HepG2 (cell line): ENCODE results near the gene PYGB. TPM values are rescaled to one million over a fixed set of nuclear protein-coding genes. Genes with fewer than 3 reads are reported as not detected.

Experiments used
- ARID2 ChIP-seq: sonication (generic); formaldehyde crosslinking; IDR thresholded peaks from 2 replicates; pipeline ENCODE4 v1.8.1; 2022; ENCODE audit warnings: mild to moderate bottlenecking, missing genetic modification reagents, borderline replicate concordance
- BATF2 ChIP-seq: sonication (generic); formaldehyde crosslinking; IDR thresholded peaks from 2 replicates; pipeline ENCODE4 v1.8.0; 2022; ENCODE audit warnings: mild to moderate bottlenecking, missing genetic modification reagents, moderate library complexity
- BCLAF1 ChIP-seq: fragments of 450-650 bp; IDR thresholded peaks from 2 replicates; pipeline ENCODE4 v1.6.1; 2017; ENCODE audit warnings: mild to moderate bottlenecking
- CSRNP1 ChIP-seq: sonication (generic); formaldehyde crosslinking; IDR thresholded peaks from 2 replicates; pipeline ENCODE4 v1.8.1; 2023; ENCODE audit warnings: mild to moderate bottlenecking, missing genetic modification reagents
- NCOA5 ChIP-seq: sonication (generic); formaldehyde crosslinking; IDR thresholded peaks from 2 replicates; pipeline ENCODE4 v1.4.0; 2020; ENCODE audit warnings: missing genetic modification reagents
- SIX1 ChIP-seq: sonication (generic); formaldehyde crosslinking; IDR thresholded peaks from 2 replicates; pipeline ENCODE4 v1.4.0; 2020; ENCODE audit warnings: missing genetic modification reagents, borderline replicate concordance
- SP1 ChIP-seq, 2 experiments: fragments of 450-650 bp in 1 of 2; sonication (generic) in 1 of 2; formaldehyde crosslinking in 1 of 2; IDR thresholded peaks; 2 replicates each; pipeline versions ENCODE4 v1.4.0 to v1.6.1; 2016 to 2020; ENCODE audit warnings: missing genetic modification reagents in 1 of 2
- WIZ ChIP-seq: sonication (generic); formaldehyde crosslinking; IDR thresholded peaks from 2 replicates; pipeline ENCODE4 v1.5.1; 2020; ENCODE audit warnings: mild to moderate bottlenecking, missing genetic modification reagents
- ZFP91 ChIP-seq: sonication (generic); formaldehyde crosslinking; IDR thresholded peaks from 2 replicates; pipeline ENCODE4 v1.9.0; 2022; ENCODE audit warnings: missing genetic modification reagents, mild to moderate bottlenecking, borderline replicate concordance
- ZNF280D ChIP-seq: sonication (generic); formaldehyde crosslinking; IDR thresholded peaks from 2 replicates; pipeline ENCODE4 v1.5.1; 2020; ENCODE audit warnings: mild to moderate bottlenecking, missing genetic modification reagents
- ZNF362 ChIP-seq: sonication (generic); formaldehyde crosslinking; IDR thresholded peaks from 2 replicates; pipeline ENCODE4 v1.4.0; 2020; ENCODE audit warnings: missing genetic modification reagents, mild to moderate bottlenecking, borderline replicate concordance
- ZNF773 ChIP-seq: sonication (generic); formaldehyde crosslinking; IDR thresholded peaks from 2 replicates; pipeline ENCODE4 v1.4.0; 2020; ENCODE audit warnings: missing genetic modification reagents, borderline replicate concordance
- polyA plus RNA-seq, 8 experiments: library from polyadenylated mRNA; depleted of rRNA in 3 of 8; stranded (reverse) in 7 of 8; unstranded in 1 of 8; fragments of >200 nt; fragmentation: Illumina TruSeq in 4 of 8; extraction: Trizol in 4 of 8; gene quantifications; 2 replicates each; pipeline versions ENCODE4 v1.2.1 to v1.2.3, GENCODE V29; 2011 to 2016; ENCODE audit warnings: low read depth in 4 of 8, missing spikeins in 1 of 8, mixed read lengths in 1 of 8; ENCODE audit not compliant: insufficient read depth in 1 of 8
- total RNA-seq, 5 experiments: library from RNA; depleted of rRNA; stranded (reverse); fragments of >200 nt; fragmentation: Illumina TruSeq; extraction: Trizol; gene quantifications; 2 replicates each; pipeline ENCODE4 v1.2.3, GENCODE V29; 2016; ENCODE audit warnings: low read depth in 1 of 5

The PYGB gene
- total and polyA plus RNA-seq, 2 of the 13 experiments (the other 11 are each of a cell fraction or from before 2014, with no cell fraction given): 24.2 to 86.3 TPM

- TF ChIP-seq BATF2 (CRISPR knock-in tag) (no peak), ZNF280D (CRISPR knock-in tag) (no peak), SIX1 (CRISPR knock-in tag) (peak; percentile 22; the same call in 1 of the 2 replicates), ZFP91 (CRISPR knock-in tag) (no peak; the same call in 1 of the 2 replicates), ZNF773 (CRISPR knock-in tag) (no peak), BCLAF1 (no peak), SP1 (IDR thresholded peaks at IDR 0.05) (no peak), SP1 (CRISPR knock-in tag; IDR thresholded peaks at IDR 0.05) (no peak; the same call in 1 of the 2 replicates), ARID2 (CRISPR knock-in tag) (0 out of 2 replicates have a peak, but pooled peaks have one; percentile 28), WIZ (no peak), ZNF362 (CRISPR knock-in tag) (peak; percentile 29; the same call in 1 of the 2 replicates), NCOA5 (no peak), CSRNP1 (CRISPR knock-in tag) (peak; percentile 62; the same call in 1 of the 2 replicates)
These were observed 62.5 kb downstream of the PYGB start (continued) for GRCh38 chr20:25310268-25310920.
